Peyer's patch (tissue), 4 donors: ENCODE measurements around the gene ALDH18A1.

Experiments used
- POLR2A ChIP-seq, 2 donors: fragments of 450-650 bp; IDR thresholded peaks; one replicate each; pipeline ENCODE4 v1.5.1; 2017; ENCODE audit warnings: antibody characterized with exemption in 2 of 2, mild to moderate bottlenecking in 2 of 2, moderate library complexity in 2 of 2
- TF ChIP-seq, protein P1 (sequence below), 6 experiments: fragments of 450-650 bp in 4 of 6; fragments of 200-600 bp in 2 of 6; sonication (generic) in 1 of 6; IDR thresholded peaks; one replicate each; pipeline ENCODE4 v1.5.1; 2017 to 2019; ENCODE audit warnings: antibody characterized with exemption in 6 of 6, mild to moderate bottlenecking in 3 of 6, moderate library complexity in 1 of 6

DNA sequence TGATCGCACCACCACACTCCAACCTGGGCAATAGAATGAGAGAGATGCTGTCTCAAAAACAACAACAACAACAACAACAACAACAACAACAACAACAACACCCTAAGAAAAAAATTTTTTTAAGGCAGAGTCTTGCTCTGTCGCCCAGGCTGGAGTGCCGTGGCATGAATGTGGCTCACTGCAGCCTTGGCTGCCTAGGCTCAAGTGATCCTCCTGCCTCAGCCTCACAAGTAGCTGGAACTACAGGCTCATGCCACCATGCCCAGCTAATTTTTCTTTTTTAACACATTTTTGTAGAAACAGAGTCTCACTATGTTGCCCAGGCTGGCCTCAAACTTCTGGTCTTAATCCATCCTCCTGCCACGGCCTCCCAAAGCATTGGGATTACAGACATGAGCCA lies 18.6 kb downstream of the ALDH18A1 start:
- no peak for TF ChIP-seq POLR2A (IDR thresholded peaks at IDR 0.05)
- TF ChIP-seq, protein P1, sequence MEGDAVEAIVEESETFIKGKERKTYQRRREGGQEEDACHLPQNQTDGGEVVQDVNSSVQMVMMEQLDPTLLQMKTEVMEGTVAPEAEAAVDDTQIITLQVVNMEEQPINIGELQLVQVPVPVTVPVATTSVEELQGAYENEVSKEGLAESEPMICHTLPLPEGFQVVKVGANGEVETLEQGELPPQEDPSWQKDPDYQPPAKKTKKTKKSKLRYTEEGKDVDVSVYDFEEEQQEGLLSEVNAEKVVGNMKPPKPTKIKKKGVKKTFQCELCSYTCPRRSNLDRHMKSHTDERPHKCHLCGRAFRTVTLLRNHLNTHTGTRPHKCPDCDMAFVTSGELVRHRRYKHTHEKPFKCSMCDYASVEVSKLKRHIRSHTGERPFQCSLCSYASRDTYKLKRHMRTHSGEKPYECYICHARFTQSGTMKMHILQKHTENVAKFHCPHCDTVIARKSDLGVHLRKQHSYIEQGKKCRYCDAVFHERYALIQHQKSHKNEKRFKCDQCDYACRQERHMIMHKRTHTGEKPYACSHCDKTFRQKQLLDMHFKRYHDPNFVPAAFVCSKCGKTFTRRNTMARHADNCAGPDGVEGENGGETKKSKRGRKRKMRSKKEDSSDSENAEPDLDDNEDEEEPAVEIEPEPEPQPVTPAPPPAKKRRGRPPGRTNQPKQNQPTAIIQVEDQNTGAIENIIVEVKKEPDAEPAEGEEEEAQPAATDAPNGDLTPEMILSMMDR (IDR thresholded peaks at IDR 0.05) = no peak
